ENCODE results near the gene TEX12.
"Not testable (repeated sequence)": the region's sequence is repeated elsewhere in the genome, so short reads cannot be mapped to it uniquely, and the experiment has no call there.

The TEX12 gene

GRCh38 chr11:112165049-112165448 lies 2.1 kb upstream of the TEX12 start:
- DNase-seq: no peak

GRCh38 chr11:112166562-112166961 lies 610 bp upstream of the TEX12 start:
- no peak for DNase-seq

GRCh38 chr11:112172362-112172994 lies 5.3 kb downstream of the TEX12 start:
- DNase-seq: no peak

- DNase-seq: no peak
Measured at GRCh38 chr11:112173152-112173551, 6.0 kb downstream of the TEX12 start.

GRCh38 chr11:112174789-112175598 lies 7.8 kb downstream of the TEX12 start, which contains the start of gene BCO2:
TSS of gene BCO2 (plus strand) at chr11:112175512. CDS start at chr11:112175602, 90 bp downstream.
- peak; percentile 43 for DNase-seq

- no peak for DNase-seq
Measured at GRCh38 chr11:112175599-112175952, 8.4 kb downstream of the TEX12 start.

GRCh38 chr11:112176077-112176476 lies 8.9 kb downstream of the TEX12 start:
- DNase-seq: no peak

GRCh38 chr11:112177589-112177988 lies 10.4 kb downstream of the TEX12 start:
- no peak for DNase-seq

GRCh38 chr11:112178428-112178827 lies 11.3 kb downstream of the TEX12 start:
- no peak for DNase-seq

- DNase-seq: no peak
Measured at GRCh38 chr11:112178936-112179335, 11.8 kb downstream of the TEX12 start.

GRCh38 chr11:112179601-112180000 lies 12.4 kb downstream of the TEX12 start:
- DNase-seq: no peak

- no peak for DNase-seq
Measured at GRCh38 chr11:112182867-112183266, 15.7 kb downstream of the TEX12 start.

- no peak for DNase-seq
Measured at GRCh38 chr11:112185883-112186282, 18.7 kb downstream of the TEX12 start.

GRCh38 chr11:112186304-112186703 lies 19.1 kb downstream of the TEX12 start:
- DNase-seq: no peak

GRCh38 chr11:112195113-112195512 lies 27.9 kb downstream of the TEX12 start:
- DNase-seq: not testable (repeated sequence)

- no peak for DNase-seq
Measured at GRCh38 chr11:112195951-112196351, 28.8 kb downstream of the TEX12 start.

- DNase-seq: no peak
Measured at GRCh38 chr11:112196519-112197087, 29.4 kb downstream of the TEX12 start.

- not testable (repeated sequence) for DNase-seq
Measured at GRCh38 chr11:112199101-112199500, 31.9 kb downstream of the TEX12 start.

GRCh38 chr11:112200252-112200651 lies 33.1 kb downstream of the TEX12 start:
- DNase-seq: no peak

- DNase-seq: no peak
Measured at GRCh38 chr11:112206071-112206470, 38.9 kb downstream of the TEX12 start.

GRCh38 chr11:112210890-112211289 lies 43.7 kb downstream of the TEX12 start:
- no peak for DNase-seq

GRCh38 chr11:112211536-112211935 lies 44.4 kb downstream of the TEX12 start:
- DNase-seq: peak; percentile 22

- no peak for DNase-seq
Measured at GRCh38 chr11:112212290-112212689, 45.1 kb downstream of the TEX12 start.

- no peak for DNase-seq
Measured at GRCh38 chr11:112212710-112213109, 45.5 kb downstream of the TEX12 start.
